Ovary (tissue), 3 donors: ENCODE measurements around the gene FAM53A.

Experiments used
- CTCF ChIP-seq, 3 donors: fragments of 450-650 bp in 2 of 3; fragments of 200-600 bp in 1 of 3; IDR thresholded peaks; one replicate each; pipeline versions ENCODE4 v1.5.1 to v1.8.0; 2016 to 2022; ENCODE audit warnings: antibody characterized with exemption in 3 of 3, mild to moderate bottlenecking in 1 of 3
- POLR2A ChIP-seq: fragments of 450-650 bp; IDR thresholded peaks from one replicate; pipeline ENCODE4 v1.6.1; 2017; ENCODE audit warnings: antibody characterized with exemption, mild to moderate bottlenecking, moderate library complexity
- donor health status: DM: no; HTN: no; CAD: no.

DNA sequence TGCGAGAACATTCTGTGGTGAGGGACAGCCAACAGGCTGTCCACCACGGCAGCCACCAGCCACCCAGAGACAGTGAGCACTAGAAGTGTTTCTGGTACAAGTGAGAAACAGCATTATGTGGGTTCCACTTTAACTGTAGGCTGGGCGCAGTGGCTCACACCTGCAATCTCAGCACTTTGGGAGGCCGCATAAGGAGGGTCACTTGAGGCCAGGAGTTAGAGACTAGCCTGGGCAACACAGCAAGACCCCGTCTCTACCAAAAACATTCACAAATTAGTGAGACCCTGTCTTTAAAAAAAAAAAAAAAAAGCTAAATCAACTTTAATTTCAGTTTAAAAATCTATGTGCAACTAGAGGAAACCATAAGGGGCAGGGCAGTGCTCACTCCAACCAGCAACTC lies 20.6 kb downstream of the FAM53A start:
- TF ChIP-seq CTCF (IDR thresholded peaks at IDR 0.05) (no peak), POLR2A (no peak)
